H1 (cell line): ENCODE results near the gene FGGY. TPM values are rescaled to one million over a fixed set of nuclear protein-coding genes. Genes with fewer than 3 reads are reported as not detected.

Experiments
- GABPA ChIP-seq: IDR thresholded peaks from 2 replicates; pipeline ENCODE4 v1.6.1; 2011; ENCODE audit warnings: mild to moderate bottlenecking, low read length, moderate library complexity, borderline replicate concordance; ENCODE audit not compliant: insufficient read depth
- NRF1 ChIP-seq: IDR thresholded peaks from 2 replicates; pipeline ENCODE4 v1.6.1; 2011; ENCODE audit warnings: mild to moderate bottlenecking, low read depth, low read length, improper control_type of control experiment
- SP4 ChIP-seq: IDR thresholded peaks from 2 replicates; pipeline ENCODE4 v1.6.1; 2012; ENCODE audit warnings: low read length, inconsistent platforms
- YY1 ChIP-seq: IDR thresholded peaks from 2 replicates; pipeline ENCODE4 v1.6.1; 2011; ENCODE audit warnings: low read depth, mild to moderate bottlenecking, low read length
- polyA plus RNA-seq, 7 experiments: library from polyadenylated mRNA; depleted of rRNA in 3 of 7; stranded (reverse) in 5 of 7; unstranded in 2 of 7; fragments of >200 nt in 5 of 7; fragments of 200-250 nt in 2 of 7; gene quantifications; 1 replicate in 5 of 7; 2 replicates in 1 of 7; 4 replicates in 1 of 7; pipeline versions ENCODE4 v1.2.1 to v1.2.3, GENCODE V29; 2011 to 2013; ENCODE audit warnings: missing spikeins in 2 of 7, mixed read lengths in 2 of 7
- total RNA-seq: library from RNA; stranded (reverse); fragmentation: NEBNext Ultra II Directional; extraction: Animal tissue kit (Norgen Biotek cat#: 25700); gene quantifications from 2 replicates; pipeline ENCODE4 v1.2.1, GENCODE V29; 2021
- TF ChIP-seq, protein P1 (sequence below): IDR thresholded peaks from 2 replicates; pipeline ENCODE4 v1.6.1; 2012; ENCODE audit warnings: inconsistent platforms

The FGGY gene
- total and polyA plus RNA-seq, 2 of the 8 experiments (the other 6 are each of a cell fraction or from before 2014, with no cell fraction given) = 10.3 to 12.5 TPM

DNA sequence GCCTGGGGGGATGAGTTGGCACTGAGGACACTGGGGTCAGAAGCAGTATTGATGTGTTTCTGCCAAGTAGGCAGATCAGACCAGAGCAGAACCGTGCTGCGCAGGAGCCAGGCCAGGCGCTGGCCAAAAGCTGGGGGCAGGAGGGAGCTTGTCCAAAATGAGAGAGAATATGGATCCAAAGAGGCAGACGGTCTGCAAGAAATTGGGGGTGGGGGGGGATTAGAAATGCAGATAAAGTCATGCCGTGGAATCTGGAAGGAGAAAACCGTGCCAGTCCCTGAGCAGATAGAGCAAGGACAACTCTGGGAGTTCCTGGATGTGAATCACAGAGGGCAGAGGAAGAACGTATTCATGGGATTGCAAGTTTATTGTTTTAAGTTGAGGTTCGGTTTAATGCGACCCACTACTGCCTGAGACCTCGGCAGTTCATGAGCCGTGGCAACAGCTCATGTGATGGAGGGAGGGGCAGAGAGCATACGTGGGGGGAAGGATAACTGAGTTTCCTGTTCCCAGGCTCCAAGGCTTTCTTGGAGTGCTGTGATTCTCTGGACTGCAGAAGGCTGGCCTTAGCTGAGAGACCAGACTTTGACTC, 224.0 kb downstream of the FGGY start (continued):
- TF ChIP-seq GABPA = no peak
- no peak for TF ChIP-seq YY1
- TF ChIP-seq SP4 = no peak
- no peak for TF ChIP-seq NRF1
- TF ChIP-seq, protein P1, sequence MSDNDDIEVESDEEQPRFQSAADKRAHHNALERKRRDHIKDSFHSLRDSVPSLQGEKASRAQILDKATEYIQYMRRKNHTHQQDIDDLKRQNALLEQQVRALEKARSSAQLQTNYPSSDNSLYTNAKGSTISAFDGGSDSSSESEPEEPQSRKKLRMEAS = no peak
- TF ChIP-seq, all 59 proteins: peak for 0
